ES-I3 (cell line): ENCODE results near the gene DNAJB4.
A peak's percentile ranks its signal among the peaks of the same experiment; 100 is the strongest.
"Not testable (repeated sequence)": the region's sequence is repeated elsewhere in the genome, so short reads cannot be mapped to it uniquely, and the experiment has no call there.

ENCODE experiments used
- H3K36me3 ChIP-seq: 2 replicates; pipeline ENCODE4 v1.6.1; 2013; ENCODE audit warnings: mild to moderate bottlenecking, low read length, control low read depth, moderate library complexity; ENCODE audit not compliant: insufficient read depth
- H3K4me1 ChIP-seq: 2 replicates; pipeline ENCODE4 v1.6.1; 2013; ENCODE audit warnings: mild to moderate bottlenecking, control low read depth, low read length; ENCODE audit not compliant: insufficient read depth
- H3K9ac ChIP-seq: 2 replicates; pipeline ENCODE4 v1.6.1; 2013; ENCODE audit warnings: low read depth, mild to moderate bottlenecking, low read length, moderate library complexity
- H3K9me3 ChIP-seq: 2 replicates; pipeline ENCODE4 v1.6.1; 2013; ENCODE audit warnings: mild to moderate bottlenecking, low read length, moderate library complexity; ENCODE audit not compliant: control insufficient read depth, insufficient read depth

DNAJB4 gene

DNA sequence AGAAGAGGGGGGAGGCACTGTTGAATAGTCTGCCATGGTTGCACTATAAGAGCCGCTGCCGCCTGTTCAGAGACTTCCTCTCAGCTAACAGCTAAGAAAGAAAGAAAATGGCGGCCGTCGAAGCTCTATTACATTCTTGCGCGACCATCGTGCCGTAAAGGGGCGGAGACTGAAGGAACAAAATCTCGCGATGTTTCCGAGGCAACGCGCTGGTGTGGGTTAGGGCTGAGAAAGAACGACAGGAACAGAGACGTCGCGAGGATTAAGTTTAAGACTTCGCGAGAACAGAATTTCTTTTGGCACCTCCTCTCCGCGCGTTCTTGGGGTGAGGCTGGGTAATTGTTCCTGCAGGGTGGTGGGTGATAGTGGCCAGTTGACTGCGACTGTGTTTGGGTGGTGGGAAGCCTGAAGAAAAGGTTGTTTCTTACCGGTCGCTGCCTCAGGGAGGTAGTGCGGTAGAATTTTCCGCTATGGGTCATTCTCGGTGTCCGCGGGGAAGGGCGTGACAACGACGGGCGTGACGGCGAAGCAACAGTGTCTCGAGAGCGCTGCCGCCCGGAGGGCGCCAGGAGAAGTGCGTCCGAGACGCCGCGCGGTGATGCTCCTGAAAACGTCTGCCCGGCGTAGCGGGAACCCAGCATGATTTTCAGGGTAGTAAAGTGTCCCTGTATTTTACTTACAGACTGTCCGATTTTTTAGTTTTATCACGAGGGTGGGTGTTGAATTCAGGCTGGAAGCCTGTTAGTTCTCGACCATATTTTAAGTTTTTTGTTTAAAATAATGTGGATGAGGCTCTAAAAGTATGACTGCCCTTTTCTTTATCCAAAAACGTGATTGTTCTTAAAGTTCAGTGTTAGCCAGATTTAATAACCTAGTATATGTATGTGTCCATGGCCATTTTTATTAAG lies 25.5 kb upstream of the DNAJB4 start, which contains the start of gene FUBP1:
FUBP1 (minus strand) TSS at position 104 of the 908 bp plus-strand sequence; CDS start at position 36, 68 bp downstream.
- Histone ChIP-seq H3K36me3 (no peaks in the 10 kb centered on the region), H3K9ac (peak within 1 kb of the TSS; percentile 98), H3K9me3 (no peaks in the 10 kb centered on the region), H3K4me1 (peaks cover 24% of the 10 kb centered on the region; the same call in 1 of the 2 replicates)

DNA sequence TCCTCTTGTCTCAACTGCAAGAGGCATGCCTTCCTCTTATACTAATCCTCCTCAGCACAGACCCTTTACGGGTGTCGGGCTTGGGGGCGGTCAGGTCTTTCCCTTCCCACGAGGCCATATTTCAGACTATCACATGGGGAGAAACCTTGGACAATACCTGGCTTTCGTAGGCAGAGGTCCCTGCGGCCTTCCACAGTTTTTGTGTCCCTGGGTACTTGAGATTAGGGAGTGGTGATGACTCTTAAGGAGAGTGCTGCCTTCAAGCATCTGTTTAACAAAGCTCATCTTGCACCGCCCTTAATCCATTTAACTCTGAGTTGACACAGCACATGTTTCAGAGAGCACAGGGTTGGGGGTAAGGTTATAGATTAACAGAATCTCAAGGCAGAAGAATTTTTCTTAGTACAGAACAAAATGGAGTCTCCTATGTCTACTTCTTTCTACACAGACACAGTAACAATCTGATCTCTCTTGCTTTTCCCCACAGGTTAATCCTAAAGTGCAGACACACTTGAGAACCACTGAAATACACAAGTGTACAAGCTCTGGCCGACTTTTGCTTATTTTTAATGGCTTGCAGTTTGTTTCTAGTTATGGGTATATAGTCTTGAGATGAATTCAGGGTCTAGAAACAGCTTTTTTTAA lies 21.3 kb upstream of the DNAJB4 start:
- not testable (repeated sequence) for H3K9ac ChIP-seq

DNA sequence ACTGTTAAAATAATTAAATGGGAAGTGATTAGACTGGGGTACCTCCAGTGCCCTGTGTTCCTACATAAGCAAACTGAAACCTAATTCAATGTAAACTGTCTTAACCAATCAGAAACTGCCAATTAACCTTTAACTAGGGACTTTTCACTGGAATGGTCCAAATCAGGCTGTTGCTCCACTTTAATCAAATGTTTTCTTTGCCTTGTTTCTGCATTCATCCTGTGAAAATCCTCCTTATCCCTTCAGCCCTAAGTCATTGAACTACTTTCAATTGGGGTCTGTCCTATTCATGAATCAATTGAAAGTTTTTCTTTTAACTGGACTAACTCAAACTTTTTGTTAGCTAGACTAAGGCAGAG lies 20.8 kb upstream of the DNAJB4 start:
- Histone ChIP-seq H3K9me3 (no peaks in the 10 kb centered on the region), H3K4me1 (peaks cover 11% of the 10 kb centered on the region; the same call in 1 of the 2 replicates), H3K9ac (no peak overlapping the region), H3K36me3 (no peaks in the 10 kb centered on the region)

More for the DNA sequence above, 21.3 kb upstream of the DNAJB4 start:
- H3K9me3 ChIP-seq, H3K36me3 ChIP-seq: not testable (repeated sequence)
- H3K4me1 ChIP-seq = peaks cover 11% of the 10 kb centered on the region; the same call in 1 of the 2 replicates

GRCh38 chr1:77984629-77985028 lies 20.1 kb upstream of the DNAJB4 start:
- no peak overlapping the region for H3K9ac ChIP-seq
- H3K9me3 ChIP-seq = no peaks in the 10 kb centered on the region
- peaks cover 11% of the 10 kb centered on the region; the same call in 1 of the 2 replicates for H3K4me1 ChIP-seq
- H3K36me3 ChIP-seq = no peaks in the 10 kb centered on the region

- H3K4me1 ChIP-seq = peaks cover 11% of the 10 kb centered on the region; the same call in 1 of the 2 replicates
- H3K9me3 ChIP-seq = no peaks in the 10 kb centered on the region
- H3K9ac ChIP-seq = no peak overlapping the region
- H3K36me3 ChIP-seq = no peaks in the 10 kb centered on the region
Observed at GRCh38 chr1:77986810-77987209, 17.9 kb upstream of the DNAJB4 start.

DNA sequence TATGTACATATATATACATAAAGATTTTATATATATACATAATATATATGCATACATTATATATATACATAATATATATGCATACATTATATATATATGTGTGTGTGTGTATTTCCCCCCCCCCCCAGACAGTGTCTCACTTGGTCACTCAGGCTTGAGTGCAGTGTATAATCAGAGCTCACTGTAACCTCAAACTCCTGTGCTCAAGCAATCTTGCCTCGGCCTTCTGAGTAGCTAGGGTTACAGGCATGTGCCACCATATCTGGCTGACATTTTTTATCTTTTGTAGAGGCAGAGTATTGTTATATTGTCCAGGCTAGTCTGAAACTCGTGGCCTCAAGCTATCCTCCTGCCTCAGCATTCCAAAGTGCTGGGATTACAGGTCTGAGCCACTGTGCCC lies 16.8 kb upstream of the DNAJB4 start:
- Histone ChIP-seq H3K9me3 (no peaks in the 10 kb centered on the region), H3K36me3 (no peaks in the 10 kb centered on the region), H3K9ac (no peak overlapping the region), H3K4me1 (peaks cover 11% of the 10 kb centered on the region; the same call in 1 of the 2 replicates)

DNA sequence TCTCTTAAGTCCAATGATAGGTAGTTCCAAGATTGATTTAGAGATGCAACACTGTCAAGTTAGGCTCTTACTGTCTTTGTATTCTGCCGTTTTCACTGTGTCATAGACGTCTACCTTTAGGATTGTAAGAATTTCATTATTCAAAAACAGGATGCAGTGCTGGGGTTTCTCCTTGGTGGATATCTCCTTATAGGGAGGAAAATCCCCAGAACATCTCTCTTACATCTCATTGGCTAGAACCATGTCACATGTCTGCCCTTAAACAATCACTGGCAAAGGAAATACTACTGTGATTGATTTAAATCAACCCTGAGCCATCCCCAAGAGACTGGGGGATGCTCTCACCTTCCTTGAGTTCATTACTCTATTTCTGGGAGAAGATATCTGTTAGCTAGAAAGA lies 15.0 kb upstream of the DNAJB4 start:
- Histone ChIP-seq H3K36me3 (no peaks in the 10 kb centered on the region), H3K9me3 (no peaks in the 10 kb centered on the region), H3K4me1 (peaks cover 6% of the 10 kb centered on the region; the same call in 1 of the 2 replicates), H3K9ac (no peak overlapping the region)

DNA sequence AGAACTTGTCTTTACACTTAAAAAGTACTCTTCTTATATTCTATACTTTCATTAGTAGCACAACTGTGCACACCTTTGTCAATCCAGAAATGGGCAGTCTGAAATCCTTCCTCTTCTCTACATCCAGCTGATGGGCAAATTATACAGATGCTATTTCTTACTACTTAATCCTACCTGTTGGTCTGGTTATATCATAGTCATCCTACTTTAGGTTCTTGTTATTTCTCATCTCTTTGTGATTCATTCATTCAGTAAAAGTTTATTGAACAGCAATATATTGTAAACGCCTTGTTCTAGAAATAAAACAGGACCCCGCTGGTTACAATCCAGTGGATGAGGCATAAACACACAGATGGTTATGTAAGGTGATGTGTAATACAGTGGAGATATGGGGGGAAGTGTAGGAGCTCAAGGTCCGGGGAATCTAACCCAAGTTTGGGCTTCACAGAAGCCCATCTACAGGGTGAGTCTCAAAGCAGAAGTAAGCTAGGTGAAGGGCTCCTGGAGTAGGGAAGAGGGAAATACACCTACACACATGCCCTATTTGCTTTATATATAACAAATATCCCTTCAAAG lies 14.0 kb upstream of the DNAJB4 start:
- no peaks in the 10 kb centered on the region for H3K9me3 ChIP-seq
- no peak overlapping the region for H3K9ac ChIP-seq
- H3K4me1 ChIP-seq = peaks cover 6% of the 10 kb centered on the region; the same call in 1 of the 2 replicates
- H3K36me3 ChIP-seq = no peaks in the 10 kb centered on the region

DNA sequence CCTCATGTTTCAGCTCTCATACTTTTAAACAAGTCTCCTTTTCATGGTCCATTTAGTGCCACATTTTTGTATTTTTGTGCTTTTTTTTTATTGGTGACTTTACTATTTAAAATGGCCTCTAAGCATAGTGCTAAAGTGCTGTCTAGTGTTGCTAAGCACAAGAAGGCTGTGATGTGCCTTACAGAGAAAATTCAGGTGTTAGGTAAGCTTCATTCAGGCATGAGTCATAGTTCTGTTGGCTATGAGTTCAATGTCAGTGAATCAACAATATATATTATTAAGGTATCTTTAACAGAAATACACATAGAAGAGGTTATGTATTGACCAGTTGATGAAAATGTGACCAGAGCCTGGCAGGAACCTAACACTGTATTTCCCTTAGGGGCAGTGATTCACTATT lies 13.1 kb upstream of the DNAJB4 start:
- H3K36me3 ChIP-seq = no peaks in the 10 kb centered on the region
- no peak overlapping the region for H3K9ac ChIP-seq
- no peaks in the 10 kb centered on the region for H3K9me3 ChIP-seq
- H3K4me1 ChIP-seq = 0 out of 2 replicates have a peak, but pooled peaks cover 4% of the 10 kb centered on the region

DNA sequence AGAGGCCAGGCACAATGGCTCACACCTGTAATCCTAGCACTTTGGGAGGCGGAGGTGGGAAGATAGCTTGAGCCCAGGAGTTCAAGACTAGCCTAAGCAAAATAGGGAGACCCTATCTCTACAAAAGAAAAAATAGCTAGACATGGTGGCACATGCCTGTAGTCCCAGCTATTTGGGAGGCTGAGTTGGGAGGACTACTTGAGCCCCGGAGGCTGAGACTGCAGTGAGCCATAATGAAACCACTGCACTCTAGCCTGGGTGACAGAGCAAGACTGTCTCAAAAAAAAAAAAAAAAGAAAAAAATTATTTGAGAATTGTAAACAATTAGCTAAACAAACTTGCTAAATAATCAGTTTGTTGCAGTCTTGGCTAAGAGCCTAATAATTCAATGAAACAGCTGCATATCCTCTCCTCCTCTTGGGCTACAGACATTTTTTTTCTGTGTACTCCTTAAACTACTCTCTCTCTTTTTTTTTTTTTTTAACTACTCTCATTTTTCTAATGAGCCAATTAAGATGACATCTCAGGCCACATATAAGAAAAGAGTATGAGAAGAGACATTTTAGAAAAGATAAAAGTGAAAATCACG lies 10.5 kb upstream of the DNAJB4 start:
- Histone ChIP-seq H3K4me1 (no peaks in the 10 kb centered on the region), H3K36me3 (no peaks in the 10 kb centered on the region), H3K9ac (no peak overlapping the region), H3K9me3 (no peaks in the 10 kb centered on the region)

GRCh38 chr1:77996734-77997133 lies 8.0 kb upstream of the DNAJB4 start:
- H3K9ac ChIP-seq = no peak overlapping the region
- H3K4me1 ChIP-seq = no peaks in the 10 kb centered on the region
- H3K9me3 ChIP-seq = no peaks in the 10 kb centered on the region
- no peaks in the 10 kb centered on the region for H3K36me3 ChIP-seq

DNA sequence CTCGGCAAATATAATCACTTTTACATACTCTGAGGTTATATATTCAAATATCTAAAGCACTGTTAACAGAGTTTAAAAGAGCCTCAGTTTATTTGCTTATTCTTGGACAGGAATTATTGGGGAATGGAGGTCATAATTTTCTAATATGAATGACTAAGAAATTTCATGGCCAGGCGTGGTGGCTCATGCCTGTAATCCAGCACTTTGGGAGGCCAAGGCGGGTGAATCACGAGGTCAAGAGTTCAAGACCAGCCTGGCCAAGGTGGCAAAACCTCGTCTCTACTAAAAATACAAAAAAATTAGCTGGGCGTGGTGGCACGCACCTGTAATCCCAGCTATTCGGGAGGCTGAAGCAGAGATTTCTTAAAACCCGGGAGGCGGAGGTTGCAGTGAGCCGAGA lies 4.2 kb upstream of the DNAJB4 start:
- not testable (repeated sequence) for H3K9me3 ChIP-seq, H3K4me1 ChIP-seq, H3K36me3 ChIP-seq, H3K9ac ChIP-seq

DNA sequence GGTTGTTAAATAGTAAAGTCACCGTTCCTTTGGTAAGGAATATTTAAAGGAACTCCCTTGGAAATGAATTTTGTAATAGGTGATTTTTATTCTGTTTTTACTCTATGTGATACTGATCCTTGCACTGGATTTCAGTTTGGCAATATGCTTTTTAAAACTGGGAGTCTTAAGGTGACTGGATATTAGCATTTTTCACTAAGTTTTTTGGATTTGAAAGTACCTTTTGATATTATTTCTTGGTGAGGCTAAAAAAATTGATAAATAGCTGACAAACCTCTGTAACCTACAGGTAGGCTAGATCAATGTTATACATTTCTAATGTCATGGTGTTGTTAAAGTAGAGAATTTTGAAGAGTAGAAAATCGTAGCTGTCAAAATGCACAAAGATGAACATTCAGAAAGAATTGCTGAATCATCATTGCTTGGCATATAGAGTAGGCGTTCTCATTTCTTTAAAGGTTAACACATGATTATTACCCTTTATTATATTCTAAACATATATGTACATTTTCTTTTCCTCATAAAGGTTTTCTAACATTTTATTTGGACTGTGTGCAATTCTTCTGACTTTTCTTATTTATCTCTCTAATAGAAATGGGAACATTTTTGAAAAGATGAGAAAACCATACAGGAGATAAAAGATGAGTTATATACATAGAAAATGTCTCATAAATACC lies 1.5 kb upstream of the DNAJB4 start:
- Histone ChIP-seq H3K9ac (no peak overlapping the region), H3K9me3 (no peaks in the 10 kb centered on the region), H3K36me3 (no peaks in the 10 kb centered on the region), H3K4me1 (no peaks in the 10 kb centered on the region; the same call in 1 of the 2 replicates)
